HL-60/S4 (cell line): ENCODE data around the gene SLC22A3.
"Not testable (repeated sequence)": the region's sequence is repeated elsewhere in the genome, so short reads cannot be mapped to it uniquely, and the experiment has no call there.

Experiments
- in situ Hi-C: fragments of 300-500 bp; cut with MboI; formaldehyde crosslinking; loops from 2 replicates; pipeline ENCODE4 v1.14.3; 2022; ENCODE audit warnings: low sequenced_read_pairs

SLC22A3 gene, protein sequence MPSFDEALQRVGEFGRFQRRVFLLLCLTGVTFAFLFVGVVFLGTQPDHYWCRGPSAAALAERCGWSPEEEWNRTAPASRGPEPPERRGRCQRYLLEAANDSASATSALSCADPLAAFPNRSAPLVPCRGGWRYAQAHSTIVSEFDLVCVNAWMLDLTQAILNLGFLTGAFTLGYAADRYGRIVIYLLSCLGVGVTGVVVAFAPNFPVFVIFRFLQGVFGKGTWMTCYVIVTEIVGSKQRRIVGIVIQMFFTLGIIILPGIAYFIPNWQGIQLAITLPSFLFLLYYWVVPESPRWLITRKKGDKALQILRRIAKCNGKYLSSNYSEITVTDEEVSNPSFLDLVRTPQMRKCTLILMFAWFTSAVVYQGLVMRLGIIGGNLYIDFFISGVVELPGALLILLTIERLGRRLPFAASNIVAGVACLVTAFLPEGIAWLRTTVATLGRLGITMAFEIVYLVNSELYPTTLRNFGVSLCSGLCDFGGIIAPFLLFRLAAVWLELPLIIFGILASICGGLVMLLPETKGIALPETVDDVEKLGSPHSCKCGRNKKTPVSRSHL

DNA sequence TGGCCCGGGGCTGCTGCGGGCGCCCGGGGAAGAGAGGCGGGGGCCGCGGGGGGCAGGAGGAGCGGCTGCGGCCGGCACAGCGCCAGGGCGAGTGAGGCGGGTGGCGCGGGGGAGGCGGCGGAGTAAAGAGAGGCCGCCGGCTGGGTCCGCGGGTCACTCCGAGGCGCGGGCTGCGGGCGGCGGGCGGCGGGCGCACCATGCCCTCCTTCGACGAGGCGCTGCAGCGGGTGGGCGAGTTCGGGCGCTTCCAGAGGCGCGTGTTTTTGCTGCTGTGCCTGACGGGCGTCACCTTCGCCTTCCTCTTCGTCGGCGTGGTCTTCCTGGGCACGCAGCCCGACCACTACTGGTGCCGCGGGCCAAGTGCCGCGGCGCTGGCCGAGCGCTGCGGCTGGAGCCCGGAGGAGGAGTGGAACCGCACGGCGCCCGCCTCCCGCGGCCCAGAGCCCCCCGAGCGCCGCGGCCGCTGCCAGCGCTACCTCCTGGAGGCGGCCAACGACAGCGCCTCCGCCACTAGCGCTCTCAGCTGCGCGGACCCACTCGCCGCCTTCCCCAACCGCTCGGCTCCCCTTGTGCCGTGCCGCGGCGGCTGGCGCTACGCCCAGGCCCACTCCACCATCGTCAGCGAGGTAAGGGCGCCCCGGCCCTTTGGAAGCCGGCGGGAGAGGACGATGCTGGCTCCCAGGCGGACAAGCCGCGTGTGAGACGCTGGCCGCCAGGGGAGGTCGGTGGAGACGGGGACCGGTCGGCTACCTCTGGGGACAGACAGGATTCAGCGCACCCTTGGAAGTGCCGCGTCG is at the start of gene SLC22A3:
Gene SLC22A3, plus strand, starts transcription at position 156 of the 797 bp plus-strand sequence. Its CDS starts 42 bp downstream, at position 198.
- in situ Hi-C loops, result no loop called here

DNA sequence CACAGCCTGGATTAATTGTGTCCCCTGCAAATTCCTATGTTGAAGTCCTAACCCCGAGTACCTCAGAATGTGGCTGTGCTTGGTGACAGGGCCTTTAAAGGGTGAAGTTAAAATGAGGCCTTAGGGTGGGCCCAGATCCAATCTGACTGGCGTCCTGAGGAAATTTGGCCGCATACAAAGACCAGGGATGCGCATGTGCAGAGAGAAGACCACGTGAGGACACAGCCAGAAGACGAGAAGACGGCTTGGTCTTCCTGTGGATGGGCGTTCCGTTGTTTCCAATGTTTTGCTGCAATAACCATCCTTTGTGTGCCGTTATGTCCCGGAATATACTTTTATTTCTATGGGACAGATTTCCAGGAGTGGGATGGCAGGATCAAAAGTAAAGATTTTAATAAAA is 48.6 kb upstream of the SLC22A3 start:
- in situ Hi-C loops, result no loop called here

DNA sequence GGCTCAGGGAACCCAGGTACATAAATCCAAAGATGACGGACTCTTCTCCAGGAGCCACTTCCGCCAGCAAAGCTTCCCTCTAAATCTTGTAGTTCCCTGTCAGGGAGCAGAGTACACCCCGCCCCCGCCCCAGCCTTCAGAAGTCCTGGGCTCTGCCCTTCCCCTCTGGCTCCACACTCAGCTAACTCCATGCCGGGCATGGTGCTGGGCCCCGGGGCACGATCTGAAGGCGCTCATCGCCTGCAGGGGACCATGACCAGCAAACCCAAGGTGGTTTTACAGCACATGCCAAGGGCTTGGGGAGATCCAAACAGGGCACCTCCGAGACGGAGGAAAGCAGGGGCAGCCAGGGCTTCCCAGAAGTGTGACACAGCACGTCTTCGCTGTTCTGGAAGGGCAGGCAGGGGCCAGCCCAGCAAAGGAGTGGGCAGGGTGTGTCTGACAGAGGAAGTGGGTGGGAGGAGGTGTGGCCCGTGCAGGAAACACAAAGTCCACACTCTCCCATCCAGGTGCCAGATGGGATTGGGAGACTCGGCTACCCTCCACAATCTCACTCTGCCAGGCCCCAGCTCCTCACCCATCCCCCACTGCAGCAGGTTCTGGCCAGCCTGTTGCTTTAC is 48.0 kb upstream of the SLC22A3 start:
- in situ Hi-C loops, result no loop called here

DNA sequence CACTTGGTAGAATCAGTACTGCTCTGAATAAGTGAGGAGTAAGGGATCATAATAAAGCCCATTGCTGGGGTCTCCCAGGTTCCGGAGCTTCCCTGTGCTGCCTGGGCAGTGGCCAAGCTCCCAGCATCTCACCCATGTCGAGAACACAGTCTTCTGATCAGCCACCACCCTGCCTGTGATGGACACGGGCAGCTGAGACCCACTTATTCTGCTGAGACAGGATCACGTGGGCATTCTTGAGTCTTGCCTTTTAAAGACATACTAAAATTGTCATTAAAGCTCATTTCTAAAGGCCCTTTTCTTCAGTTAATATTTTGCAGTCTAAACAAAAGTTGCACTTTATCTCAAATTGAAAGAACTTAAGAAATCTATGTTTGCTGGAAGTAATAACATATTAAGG is 46.8 kb upstream of the SLC22A3 start:
- in situ Hi-C loops, result no loop called here

DNA sequence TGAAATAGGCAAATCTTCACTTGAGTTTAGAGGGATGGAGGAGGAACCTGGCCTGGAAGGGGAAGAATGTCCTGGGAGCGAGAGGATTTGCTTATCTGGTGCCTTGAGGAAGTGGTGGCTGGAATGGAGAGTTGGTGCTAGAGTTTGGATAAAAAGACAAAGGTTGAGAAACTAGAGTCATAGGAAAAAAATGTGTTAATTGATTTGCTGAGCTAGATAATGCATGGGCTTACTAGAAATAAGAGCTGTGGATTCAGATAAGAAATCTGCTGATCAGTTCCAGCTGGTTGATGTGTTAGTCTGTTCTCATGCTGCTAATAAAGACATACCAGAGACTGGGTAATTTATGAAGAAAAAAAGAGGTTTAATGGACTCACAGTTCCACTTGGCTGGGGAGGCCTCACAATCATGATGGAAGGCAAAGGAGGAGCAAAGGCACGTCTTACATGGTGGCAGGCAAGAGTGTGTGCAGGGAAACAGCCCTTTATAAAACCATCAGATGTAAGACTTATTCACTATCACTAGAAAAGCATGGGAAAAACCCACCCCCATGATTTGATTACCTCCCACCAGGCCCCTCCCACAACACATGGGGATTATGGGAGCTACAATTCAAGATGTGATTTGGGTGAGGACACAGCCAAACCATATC is 45.6 kb upstream of the SLC22A3 start:
- in situ Hi-C loops, result not testable (repeated sequence)

DNA sequence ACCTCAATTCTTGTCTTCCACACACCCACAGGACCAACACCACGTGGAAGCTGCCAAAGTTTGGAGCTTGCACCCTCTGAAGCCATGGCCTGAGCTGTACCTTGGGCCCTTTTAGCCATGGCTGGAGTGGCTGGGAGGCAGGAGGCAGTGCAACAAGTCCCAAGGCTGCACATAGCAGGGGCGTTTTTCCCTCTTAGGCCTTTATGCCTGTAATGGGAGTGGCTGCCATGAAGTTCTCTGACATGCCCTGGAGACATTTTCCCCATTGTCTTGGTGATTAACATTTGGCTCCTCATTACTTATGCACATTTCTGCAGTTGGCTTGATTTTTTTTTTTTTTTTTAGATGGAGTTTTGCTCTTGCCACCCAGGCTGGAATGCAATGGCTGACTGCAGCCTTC is 44.4 kb upstream of the SLC22A3 start:
- in situ Hi-C loops, result no loop called here

DNA sequence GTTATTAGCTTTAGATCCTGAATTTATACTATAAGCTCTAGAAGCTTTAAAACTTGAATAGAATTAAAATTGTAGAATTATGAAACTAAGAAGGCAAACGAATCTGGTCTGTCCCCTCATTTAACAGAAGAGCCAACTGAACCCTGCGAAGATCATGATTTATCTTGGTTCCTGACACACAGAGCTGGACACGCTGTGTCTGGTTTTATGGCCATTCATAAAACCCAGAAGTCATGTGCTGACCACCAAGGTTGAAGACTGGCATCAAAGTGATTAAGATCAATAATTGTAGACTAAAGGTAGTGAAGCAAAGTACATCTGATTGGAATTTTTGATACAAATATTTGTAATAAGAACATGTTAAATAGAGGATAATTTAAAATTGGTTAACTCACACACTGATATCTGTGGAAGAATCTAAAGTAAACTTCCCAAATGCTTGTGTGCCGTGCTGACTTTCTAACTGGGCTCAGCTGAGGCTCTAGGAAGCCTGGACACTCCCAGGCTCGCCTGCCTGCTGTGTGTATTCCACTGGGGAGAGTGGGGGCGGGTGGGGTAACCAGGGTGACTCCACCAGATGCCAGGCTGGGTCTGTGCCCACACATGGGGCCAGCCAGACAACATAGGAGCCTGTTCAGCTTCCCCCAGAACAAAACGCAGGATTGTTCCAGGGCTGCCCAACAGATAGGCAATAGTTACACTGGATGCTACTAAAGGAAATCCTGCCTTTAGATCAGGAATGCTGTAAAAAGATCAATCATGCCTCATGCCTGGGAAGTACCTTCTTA is 42.1 kb upstream of the SLC22A3 start:
- in situ Hi-C loops, result no loop called here

DNA sequence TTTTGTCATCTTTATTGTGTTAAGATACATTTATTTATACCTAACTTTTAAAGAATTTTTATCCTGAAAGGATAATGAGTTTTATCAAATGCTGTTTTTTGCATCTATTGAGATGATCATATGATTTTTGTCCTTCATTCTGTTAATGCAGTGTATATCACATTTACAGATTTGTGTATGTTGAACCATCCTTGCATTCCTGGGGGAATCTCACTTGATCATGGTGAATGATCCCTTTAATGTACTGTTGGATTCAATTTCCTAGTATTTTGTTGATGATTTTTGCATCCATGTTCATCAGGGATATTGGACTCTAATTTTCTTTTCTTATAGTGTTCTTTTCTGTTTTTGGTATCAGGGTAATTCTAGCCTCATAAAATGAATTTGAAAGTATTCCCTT is 38.5 kb upstream of the SLC22A3 start:
- in situ Hi-C loops, result no loop called here

DNA sequence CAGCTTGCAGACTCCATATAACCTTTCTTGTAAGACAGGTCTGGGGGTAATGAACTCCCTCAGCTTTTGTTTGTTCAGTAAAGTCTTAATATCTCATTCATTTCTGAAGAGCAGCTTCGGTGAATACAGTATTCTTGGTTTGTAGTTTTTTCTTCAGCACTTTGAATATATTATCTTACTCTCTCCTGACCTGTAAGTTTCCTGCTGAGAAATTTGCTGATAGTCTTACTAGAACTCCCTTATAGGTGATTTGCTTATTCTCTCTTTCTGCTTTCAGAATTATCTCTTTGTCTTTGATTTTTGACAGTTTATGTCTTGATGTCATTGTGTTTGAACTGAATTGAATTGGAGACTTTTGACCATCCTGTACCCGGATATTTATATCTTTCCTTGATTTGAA is 35.3 kb upstream of the SLC22A3 start:
- in situ Hi-C loops, result no loop called here

DNA sequence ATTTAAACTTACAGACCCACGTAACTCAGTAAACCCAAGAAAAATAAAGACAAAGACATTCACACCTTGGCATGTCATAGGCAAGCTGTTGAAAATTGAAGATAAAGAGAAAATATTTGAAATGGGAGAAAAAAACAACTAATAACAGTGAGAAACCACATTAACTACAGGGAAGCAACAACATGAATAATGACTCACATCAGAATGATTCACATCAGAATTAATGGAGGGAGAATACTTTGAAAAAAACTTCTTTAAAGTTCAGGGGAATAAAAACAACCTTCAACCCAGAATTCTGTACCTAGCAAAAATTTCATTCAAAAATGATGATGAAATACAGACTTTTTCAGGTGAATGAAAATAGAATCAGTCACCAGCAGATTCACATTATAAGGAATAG is 32.9 kb upstream of the SLC22A3 start:
- in situ Hi-C loops, result no loop called here

DNA sequence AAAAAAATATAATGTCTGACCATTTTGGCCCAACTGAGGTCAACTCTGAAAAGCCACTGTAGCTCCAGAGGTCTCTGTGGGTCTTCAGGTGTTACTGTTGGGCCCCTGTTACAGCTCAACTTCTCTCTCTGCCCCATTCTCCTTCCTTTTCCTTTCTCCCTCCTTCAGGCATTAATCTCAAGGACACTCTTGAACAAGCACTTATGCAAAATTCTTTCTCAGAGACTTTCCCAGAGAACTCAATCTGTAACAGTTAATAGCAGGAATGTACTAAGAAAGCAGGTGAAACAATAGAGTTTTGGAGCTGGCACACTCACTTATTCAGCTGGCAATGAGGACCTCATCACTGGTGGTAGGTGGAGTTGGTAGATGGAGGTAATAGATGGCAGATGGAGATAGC is 31.9 kb upstream of the SLC22A3 start:
- in situ Hi-C loops, result no loop called here

DNA sequence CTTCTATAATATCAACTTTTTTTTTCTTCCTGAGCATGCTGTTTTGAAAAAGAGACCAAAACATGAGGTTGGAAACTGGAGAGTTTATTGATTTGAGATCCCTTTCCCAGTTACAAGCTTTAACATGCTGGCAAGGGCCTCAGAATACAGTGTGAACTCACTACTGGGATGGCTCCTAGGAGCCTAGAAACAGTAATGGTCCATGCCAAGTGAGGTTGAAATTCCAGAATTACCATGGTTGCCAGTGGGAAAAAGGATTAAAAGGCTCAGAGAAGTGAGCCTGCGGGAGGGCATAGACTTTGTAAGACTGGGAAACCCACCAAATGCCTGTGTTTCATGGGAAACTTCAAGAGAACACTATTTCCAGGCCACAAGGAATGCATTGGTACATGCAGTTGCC is 28.9 kb upstream of the SLC22A3 start:
- in situ Hi-C loops, result no loop called here

DNA sequence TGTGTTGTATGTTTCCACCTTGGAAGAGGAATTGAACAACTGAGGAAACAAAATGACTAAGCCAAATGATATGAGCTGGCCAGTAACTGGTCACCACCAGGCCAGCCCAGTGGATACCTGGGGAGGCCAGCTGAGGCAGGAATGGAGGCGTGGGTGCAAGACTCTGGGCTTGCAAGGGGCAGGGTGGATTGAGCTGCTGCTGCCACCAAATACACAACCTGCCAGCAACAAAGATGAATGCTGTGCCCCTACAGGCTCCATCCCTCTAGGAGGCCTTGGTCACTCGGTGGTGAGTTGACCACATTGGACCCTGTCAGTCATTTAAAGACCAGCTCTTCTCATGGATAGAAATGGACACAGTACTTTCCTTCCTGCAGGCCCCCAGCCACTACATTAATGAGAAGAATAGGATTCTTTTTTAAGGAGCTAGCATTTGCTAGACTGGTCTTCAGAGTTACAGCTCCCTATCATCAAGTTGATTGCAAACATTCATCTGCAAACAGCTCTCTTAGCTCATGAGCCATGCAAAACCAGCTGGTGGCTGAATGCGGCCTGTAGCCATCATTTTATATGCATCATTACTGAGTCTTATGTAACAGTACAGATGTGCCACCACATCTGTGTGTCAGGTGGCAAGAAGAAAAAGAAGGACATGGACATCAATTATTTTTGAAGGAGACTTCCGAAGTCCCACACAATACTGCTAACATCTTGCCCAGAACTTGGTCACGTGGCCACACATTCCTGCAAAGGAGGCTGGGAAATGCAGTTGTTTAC is 26.3 kb upstream of the SLC22A3 start:
- in situ Hi-C loops, result no loop called here

DNA sequence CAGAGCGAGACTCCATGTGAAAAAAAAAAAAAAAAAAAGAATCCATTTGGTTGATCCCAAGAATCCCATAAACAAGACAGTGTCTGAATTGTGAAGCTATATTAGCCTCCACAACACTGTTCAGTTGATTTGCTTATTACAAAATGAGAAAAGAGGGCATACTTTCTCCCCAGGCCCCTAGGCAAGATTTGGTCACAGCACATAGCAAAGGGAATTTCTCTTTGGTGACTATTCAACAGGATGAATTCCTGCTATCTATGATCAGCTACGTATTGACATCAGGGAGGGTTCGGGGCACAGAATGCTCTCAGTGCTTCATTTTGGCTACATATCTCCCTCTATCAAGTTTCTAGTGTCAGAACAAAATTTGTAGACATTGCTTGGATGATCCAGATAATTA is 20.2 kb upstream of the SLC22A3 start:
- in situ Hi-C loops, result no loop called here

DNA sequence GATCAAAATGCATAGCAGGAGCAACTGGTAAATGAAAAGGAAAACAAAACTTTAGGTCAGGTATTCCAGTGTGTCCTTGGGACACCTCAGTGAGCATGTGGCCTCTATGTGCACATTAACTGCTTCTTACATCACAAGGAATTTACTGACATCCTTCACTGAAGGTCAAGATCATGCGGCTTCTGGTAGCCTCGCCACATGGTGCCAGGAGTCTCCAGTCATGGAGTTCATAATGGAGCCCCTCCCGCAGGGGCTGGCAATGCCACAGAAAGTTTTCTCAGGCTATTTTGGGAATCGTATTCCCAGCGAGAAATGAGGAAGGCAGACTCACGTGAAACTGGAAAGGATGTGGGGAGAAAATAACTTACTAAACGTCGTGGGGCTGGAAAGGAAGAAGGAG is 19.7 kb upstream of the SLC22A3 start:
- in situ Hi-C loops, result no loop called here

DNA sequence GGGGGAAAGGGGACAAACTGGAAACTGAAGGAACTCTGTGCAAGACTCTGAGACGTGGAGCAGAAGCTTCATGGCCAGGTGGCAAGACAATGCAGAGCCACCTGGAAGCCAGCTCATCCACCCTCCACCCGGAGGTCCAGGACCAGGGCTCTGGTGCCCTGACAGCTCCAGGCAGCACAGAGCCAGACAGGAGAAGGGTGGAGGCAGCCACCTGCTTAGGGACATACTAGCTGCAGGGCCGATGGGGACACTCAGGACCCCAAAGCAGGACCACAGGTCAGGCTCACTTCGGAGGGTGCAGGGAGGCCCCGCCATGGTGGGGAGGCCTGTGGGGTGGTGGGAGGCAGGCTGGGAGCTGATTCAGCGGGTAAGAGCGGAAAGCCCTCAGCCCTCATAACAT is 19.0 kb upstream of the SLC22A3 start:
- in situ Hi-C loops, result no loop called here

DNA sequence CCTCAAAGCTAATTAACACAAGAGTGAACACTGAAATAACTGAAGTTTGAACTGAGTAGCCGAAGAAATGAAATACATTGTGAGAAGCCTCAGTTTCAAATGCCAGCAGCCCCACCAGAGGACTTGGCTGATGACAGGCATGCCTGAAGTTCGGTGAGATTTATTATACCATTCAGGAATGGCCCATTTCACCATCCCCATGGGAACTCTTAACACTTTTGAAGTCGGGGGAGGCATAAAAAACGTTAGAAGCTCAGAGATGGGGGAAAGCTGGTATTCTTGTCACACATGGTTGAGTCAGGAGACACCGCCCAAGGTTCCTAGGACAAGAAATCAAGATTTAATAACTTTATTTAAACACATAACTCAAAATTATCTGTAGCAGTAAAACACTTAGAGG is 17.6 kb upstream of the SLC22A3 start:
- in situ Hi-C loops, result no loop called here

DNA sequence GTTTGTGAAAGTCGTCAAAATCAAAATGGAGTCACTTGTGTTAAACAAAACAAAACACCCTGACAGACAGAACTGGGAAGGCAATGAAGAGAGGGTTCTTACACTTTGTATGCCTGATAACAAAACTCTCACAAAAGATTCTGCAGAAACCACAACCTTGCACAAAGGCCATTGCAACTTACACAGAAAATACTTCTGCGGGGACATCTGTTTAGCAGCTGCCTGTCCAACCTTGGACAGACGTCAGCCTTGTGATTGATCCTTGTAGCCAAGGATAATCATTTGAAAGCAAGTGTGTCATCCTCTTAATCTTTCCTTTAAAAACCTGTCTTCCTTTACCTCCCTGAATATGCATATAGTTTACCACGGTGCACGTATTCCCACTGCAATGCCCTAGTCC is 17.0 kb upstream of the SLC22A3 start:
- in situ Hi-C loops, result no loop called here

DNA sequence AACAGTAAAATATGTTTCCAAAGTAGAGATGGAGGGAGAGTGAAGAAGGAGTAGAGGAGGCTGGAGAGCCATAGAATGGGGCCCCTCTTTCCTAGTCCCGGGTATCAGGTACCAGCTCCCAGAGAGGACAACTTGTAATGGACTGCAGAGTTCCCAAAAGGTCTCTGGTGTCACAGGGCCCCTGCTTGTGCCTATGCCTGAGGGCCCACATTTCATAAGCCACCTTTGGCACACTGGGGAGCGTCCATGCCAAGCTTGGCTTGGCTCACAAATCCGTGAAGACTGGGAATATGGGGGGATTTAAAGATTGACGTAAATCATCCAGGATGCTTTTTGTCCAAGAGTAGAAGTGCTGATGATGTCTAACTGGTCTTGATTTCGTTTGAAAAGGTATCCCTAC is 16.4 kb upstream of the SLC22A3 start:
- in situ Hi-C loops, result no loop called here
